ENCODE results near the gene LY86. TPM values are rescaled to one million over a fixed set of nuclear protein-coding genes. Genes with fewer than 3 reads are reported as not detected.

Gene LY86
- total and polyA plus RNA-seq, 10 of the 15 experiments (the other 5 are each of a cell fraction or from before 2014, with no cell fraction given), result 68.2 to 457 (median 128) TPM

- ChIA-PET RAD21 (ENCODE audit: unreplicated experiment) (interaction anchor here (0.6 to 4.0 kb wide), 10 partner anchors 12 to 1195 kb away, joined by 3 to 52 read pairs (median 3); partner anchors contain the start of gene LY86), SMC1A (ENCODE audit: uncharacterized antibody, unreplicated experiment) (interaction anchor here (0.9 to 3.9 kb wide), 12 partner anchors 9 to 51 kb away, joined by 3 to 19 read pairs (median 6); partner anchors contain the start of gene LY86), CTCF (interaction anchor here (0.8 to 1.5 kb wide), 5 partner anchors 16 to 608 kb away, joined by 3 to 5 read pairs (median 3); partner anchors contain the start of gene LY86), POLR2A (interaction anchor here (0.9 to 1.9 kb wide), 5 partner anchors 9 to 51 kb away, joined by 3 to 8 read pairs (median 4); no protein-coding TSS in a partner anchor)
- in situ Hi-C loops (cut with MboI) (no loop called here), intact Hi-C loops (cut with micrococcal nuclease; ENCODE audit: unreplicated experiment) (loop anchor here (1.0 kb wide), 1 partner anchor 48 kb away; the partner anchor contains the start of gene LY86)
- peaks cover 4% of the 10 kb centered on the region; the same call in 2 of the 3 replicates for H3K9me3 ChIP-seq (replicated peaks; ENCODE audit: control insufficient read depth, insufficient read depth, low read length)
- H3K9ac ChIP-seq (ENCODE audit: control insufficient read depth, insufficient read depth, low read length), result no peak overlapping the region
- H2AFZ ChIP-seq (ENCODE audit: control insufficient read depth, low read depth, low read length), result no peak overlapping the region
- H3K4me1 ChIP-seq (ENCODE audit: control insufficient read depth, insufficient read depth, low read length), result peaks cover 30% of the 10 kb centered on the region
- H3K27me3 ChIP-seq (replicated peaks in 1 of 2; ENCODE audit: control insufficient read depth in 2 of 2, insufficient read depth in 2 of 2, low read length in 1 of 2), result no peaks in the 10 kb centered on the region
- H4K20me1 ChIP-seq (ENCODE audit: control insufficient read depth, insufficient read depth), result no peaks in the 10 kb centered on the region
- H3K4me2 ChIP-seq (ENCODE audit: control insufficient read depth, insufficient read depth), result peak overlapping the region; percentile 19
- H3K4me3 ChIP-seq, result 0 out of 2 replicates have a peak overlapping the region, but pooled peaks have one; percentile 18
- no peak for FAIRE-seq
- H3K27ac ChIP-seq (ENCODE audit: control insufficient read depth, insufficient read depth), result peak overlapping the region; percentile 57
- H3K79me2 ChIP-seq (ENCODE audit: control insufficient read depth, insufficient read depth, low read length), result no peaks in the 10 kb centered on the region
- H3K36me3 ChIP-seq (ENCODE audit: control insufficient read depth in 2 of 2, insufficient read depth in 2 of 2, low read length in 1 of 2), result peaks cover 4 to 6% of the 10 kb centered on the region in 2 experiments; a peak in 2 of 4 replicates
- peak; percentile 43 for DNase-seq (ENCODE audit: low read depth, low spot score)
- peak; percentile 79 for ATAC-seq
- TF ChIP-seq POU2F2 (IDR thresholded peaks at IDR 0.05; ENCODE audit: borderline replicate concordance, low read depth, low read length) (peak; percentile 80; the same call in 1 of the 3 replicates), RUNX3 (IDR thresholded peaks at IDR 0.05; ENCODE audit: low read length) (0 out of 2 replicates have a peak, but pooled peaks have one; percentile 25), ZNF687 (IDR thresholded peaks at IDR 0.05) (0 out of 2 replicates have a peak, but pooled peaks have one; percentile 6), PAX5 (IDR thresholded peaks at IDR 0.05; ENCODE audit: borderline replicate concordance, low read depth, low read length) (0 out of 2 replicates have a peak, but pooled peaks have one; percentile 8), EP300 (IDR thresholded peaks at IDR 0.05; ENCODE audit: borderline replicate concordance in 1 of 2, control insufficient read depth in 1 of 2, low read depth in 2 of 2, low read length in 2 of 2) (0 out of 4 replicates have a peak, but pooled peaks of 1 of the 2 experiments have one; percentile 15), NR2C1 (IDR thresholded peaks at IDR 0.05) (no peak), ZBED1 (IDR thresholded peaks at IDR 0.05; ENCODE audit: borderline replicate concordance) (no peak), SRF (IDR thresholded peaks at IDR 0.05; ENCODE audit: low read depth in 2 of 2, low read length in 2 of 2) (no peak)
- BruUV-seq (replicated peaks), result no TSS peak
- WGBS (ENCODE audit: insufficient coverage, insufficient replicate concordance, low lambda C conversion rate, missing lambda C conversion rate), result 0% methylated on average over 3 of the region's 3 CpGs
These were observed 47.3 kb downstream of the LY86 start for GRCh38 chr6:6635869-6636268.

Data from GM12878 (cell line).